Ureter (tissue), 1 donor: ENCODE data around the gene ALAS1. TPM values are rescaled to one million over a fixed set of nuclear protein-coding genes. Genes with fewer than 3 reads are reported as not detected.

Experiments used
- DNase-seq: peaks from one replicate; pipeline ENCODE4 v3.0.0-alpha.2; 2020; ENCODE audit warnings: low spot score
- total RNA-seq: library from RNA; stranded (reverse); gene quantifications from one replicate; pipeline ENCODE4 v1.2.4, GENCODE V29; 2023
- donor health status: DM: yes; HTN: yes; CAD: no.

Gene ALAS1
- total RNA-seq, 1 donor from 2014 or later: 144 TPM

- DNase-seq: peak; percentile 42
Measured at GRCh38 chr3:52233968-52234367, 36.0 kb downstream of the ALAS1 start.

- no peak for DNase-seq
Measured at GRCh38 chr3:52234516-52235447, 36.8 kb downstream of the ALAS1 start.

GRCh38 chr3:52236424-52236886 lies 38.5 kb downstream of the ALAS1 start:
- DNase-seq: no peak

GRCh38 chr3:52237006-52237656 lies 39.2 kb downstream of the ALAS1 start:
- DNase-seq: peak; percentile 43

- peak; percentile 87 for DNase-seq
Measured at GRCh38 chr3:52237657-52238172, 39.8 kb downstream of the ALAS1 start.

- DNase-seq: peak; percentile 48
Measured at GRCh38 chr3:52238193-52238760, 40.3 kb downstream of the ALAS1 start.

- peak; percentile 79 for DNase-seq
Measured at GRCh38 chr3:52238761-52239701, 41.1 kb downstream of the ALAS1 start, which contains the start of gene TWF2. Gene TWF2, minus strand, starts transcription at chr3:52239158. Its CDS starts 142 bp downstream, at chr3:52239016.

GRCh38 chr3:52240059-52240885 lies 42.3 kb downstream of the ALAS1 start:
- DNase-seq: peak; percentile 70

GRCh38 chr3:52240886-52241370 lies 43.0 kb downstream of the ALAS1 start:
- DNase-seq: no peak

- no peak for DNase-seq
Measured at GRCh38 chr3:52242039-52242438, 44.1 kb downstream of the ALAS1 start.

GRCh38 chr3:52243791-52244628 lies 46.0 kb downstream of the ALAS1 start:
- DNase-seq: peak; percentile 48

GRCh38 chr3:52245322-52246263 lies 47.6 kb downstream of the ALAS1 start, which contains the start of gene PPM1M:
Gene PPM1M, plus strand, starts transcription at chr3:52245759. Its CDS starts 66 bp downstream, at chr3:52245825.
- DNase-seq: peak; percentile 59

GRCh38 chr3:52246264-52246620 lies 48.3 kb downstream of the ALAS1 start:
- DNase-seq: no peak

GRCh38 chr3:52246728-52247408 lies 48.9 kb downstream of the ALAS1 start:
- peak; percentile 44 for DNase-seq

- no peak for DNase-seq
Measured at GRCh38 chr3:52247409-52248164, 49.6 kb downstream of the ALAS1 start.

- no peak for DNase-seq
Measured at GRCh38 chr3:52248165-52248541, 50.2 kb downstream of the ALAS1 start.
